ENCODE data around the gene CXorf58. TPM values are rescaled to one million over a fixed set of nuclear protein-coding genes. Genes with fewer than 3 reads are reported as not detected.
"Not testable (repeated sequence)": the region's sequence is repeated elsewhere in the genome, so short reads cannot be mapped to it uniquely, and the experiment has no call there.

Gene CXorf58
- total and polyA plus RNA-seq, 2 donors (not counting 1 experiment from before 2014, with no cell fraction given) = 0.07 TPM; not detected in 1

DNA sequence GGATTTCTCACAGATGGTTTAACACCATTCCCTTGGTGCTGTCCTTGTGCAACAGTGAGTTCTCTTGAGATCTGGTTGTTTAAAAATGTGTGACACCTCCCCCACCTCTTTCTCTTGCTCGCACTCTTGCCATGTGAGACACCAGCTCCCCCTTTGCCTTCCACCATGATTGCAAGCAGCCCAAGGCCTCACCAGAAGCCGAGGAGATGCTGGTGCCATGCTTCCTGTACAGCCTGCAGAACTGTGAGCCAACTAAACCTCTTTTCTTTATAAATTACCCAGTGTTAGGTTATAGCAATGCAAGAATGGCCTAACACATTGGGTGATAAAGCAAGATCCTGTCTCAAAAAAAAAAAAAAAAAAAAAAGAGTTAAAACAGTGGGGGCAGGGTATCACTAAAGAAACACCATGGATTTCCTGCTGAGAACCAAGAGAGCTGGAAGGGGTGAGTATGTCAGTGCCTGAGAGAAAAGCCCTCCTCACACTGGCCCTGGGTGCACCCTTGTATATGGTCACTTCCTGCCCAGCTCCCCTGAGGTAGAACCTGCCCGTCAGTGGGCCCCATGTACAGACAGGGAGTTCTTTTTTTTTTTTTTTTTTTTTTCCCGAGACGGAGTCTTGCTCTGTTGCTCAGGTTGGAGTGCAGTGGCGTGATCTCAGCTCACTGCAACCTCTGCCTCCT, 46.5 kb upstream of the CXorf58 start:
- no peaks in the 10 kb centered on the region for H3K4me1 Mint-ChIP-seq
- Histone ChIP-seq H3K27me3 (replicated peaks in 1 of 4; ENCODE audit: control extremely low read depth in 1 of 4, control insufficient read depth in 3 of 4, insufficient read depth in 4 of 4, low read length in 3 of 4) (no peaks in the 10 kb centered on the region), H2AFZ (ENCODE audit: insufficient read depth, low read depth, low read length, poor library complexity, severe bottlenecking) (no peak overlapping the region), H3K4me2 (replicated peaks; ENCODE audit: low read depth, low read length, poor library complexity, severe bottlenecking) (no peak overlapping the region), H3K9me3 (ENCODE audit: control extremely low read depth in 1 of 3, control insufficient read depth in 2 of 3, insufficient read depth in 1 of 3, low read length in 2 of 3) (no peaks in the 10 kb centered on the region), H3K4me1 (ENCODE audit: control insufficient read depth in 2 of 2, insufficient read depth in 2 of 2, low read length in 2 of 2) (no peaks in the 10 kb centered on the region), H4K20me1 (ENCODE audit: control insufficient read depth, insufficient read depth, low read length, poor library complexity, severe bottlenecking) (no peaks in the 10 kb centered on the region), H3K27ac (ENCODE audit: low read length in 2 of 2) (no peak overlapping the region), H3K79me2 (ENCODE audit: control insufficient read depth, insufficient read depth, low read length) (no peaks in the 10 kb centered on the region), H3K9ac (ENCODE audit: low read length) (no peak overlapping the region), H3K4me3 (ENCODE audit: control extremely low read depth in 1 of 5, extremely low read depth in 1 of 5, insufficient read depth in 1 of 5, low read depth in 2 of 5, low read length in 4 of 5) (no peak overlapping the region), H3K36me3 (replicated peaks in 1 of 2; ENCODE audit: control extremely low read depth in 1 of 2, control insufficient read depth in 1 of 2, extremely low read depth in 1 of 2, insufficient read depth in 2 of 2, low read length in 1 of 2) (no peaks in the 10 kb centered on the region)
- WGBS (ENCODE audit: insufficient coverage) = no CpG with 5 or more reads among the region's 6 CpGs
- no peaks in the 10 kb centered on the region for H3K27me3 Mint-ChIP-seq
- TF ChIP-seq, protein P1, sequence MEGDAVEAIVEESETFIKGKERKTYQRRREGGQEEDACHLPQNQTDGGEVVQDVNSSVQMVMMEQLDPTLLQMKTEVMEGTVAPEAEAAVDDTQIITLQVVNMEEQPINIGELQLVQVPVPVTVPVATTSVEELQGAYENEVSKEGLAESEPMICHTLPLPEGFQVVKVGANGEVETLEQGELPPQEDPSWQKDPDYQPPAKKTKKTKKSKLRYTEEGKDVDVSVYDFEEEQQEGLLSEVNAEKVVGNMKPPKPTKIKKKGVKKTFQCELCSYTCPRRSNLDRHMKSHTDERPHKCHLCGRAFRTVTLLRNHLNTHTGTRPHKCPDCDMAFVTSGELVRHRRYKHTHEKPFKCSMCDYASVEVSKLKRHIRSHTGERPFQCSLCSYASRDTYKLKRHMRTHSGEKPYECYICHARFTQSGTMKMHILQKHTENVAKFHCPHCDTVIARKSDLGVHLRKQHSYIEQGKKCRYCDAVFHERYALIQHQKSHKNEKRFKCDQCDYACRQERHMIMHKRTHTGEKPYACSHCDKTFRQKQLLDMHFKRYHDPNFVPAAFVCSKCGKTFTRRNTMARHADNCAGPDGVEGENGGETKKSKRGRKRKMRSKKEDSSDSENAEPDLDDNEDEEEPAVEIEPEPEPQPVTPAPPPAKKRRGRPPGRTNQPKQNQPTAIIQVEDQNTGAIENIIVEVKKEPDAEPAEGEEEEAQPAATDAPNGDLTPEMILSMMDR (IDR thresholded peaks at IDR 0.05) = no peak
- no peak for TF ChIP-seq EZH2 (IDR thresholded peaks at IDR 0.05; ENCODE audit: borderline replicate concordance, insufficient read depth, low read depth, low read length, poor library complexity, severe bottlenecking)
- no peaks in the 10 kb centered on the region for H3K9me3 Mint-ChIP-seq (ENCODE audit: insufficient read depth)
- no peak overlapping the region for H3K27ac Mint-ChIP-seq
- ATAC-seq (ENCODE audit: low read depth) (no peak), DNase-seq (no peak)
- intact Hi-C loops (cut with micrococcal nuclease) = no loop called here
- CTCF ChIA-PET = interaction anchor here (1.1 kb wide), 1 partner anchor 41 kb away, joined by 3 read pairs; no protein-coding TSS in a partner anchor
- POLR2A ChIA-PET = no interaction called here
- H3K4me3 Mint-ChIP-seq = no peak overlapping the region

DNA sequence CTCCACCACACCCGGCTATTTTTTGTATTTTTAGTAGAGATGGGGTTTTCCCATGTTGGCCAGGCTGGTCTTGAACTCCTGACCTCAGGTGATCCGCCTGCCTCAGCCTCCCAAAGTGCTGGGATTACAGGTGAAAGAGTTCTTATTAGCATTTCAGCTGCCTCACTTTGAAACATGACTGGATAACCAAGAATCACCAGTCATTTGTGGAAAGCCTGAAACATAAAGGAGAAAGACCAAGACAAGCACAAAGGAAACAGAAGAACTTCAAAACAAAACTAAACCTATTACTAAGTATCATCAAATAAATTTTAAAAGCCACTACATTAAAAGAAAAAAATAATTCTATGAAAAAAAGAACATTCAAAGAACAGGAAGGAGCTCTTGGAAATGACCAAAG, 45.9 kb upstream of the CXorf58 start:
- H3K9me3 ChIP-seq (ENCODE audit: control extremely low read depth in 1 of 3, control insufficient read depth in 2 of 3, insufficient read depth in 1 of 3, low read length in 2 of 3); POLR2A ChIA-PET; DNase-seq; H4K20me1 ChIP-seq (ENCODE audit: control insufficient read depth, insufficient read depth, low read length, poor library complexity, severe bottlenecking); H3K4me1 Mint-ChIP-seq; H3K79me2 ChIP-seq (ENCODE audit: control insufficient read depth, insufficient read depth, low read length); H3K36me3 ChIP-seq (replicated peaks in 1 of 2; ENCODE audit: control extremely low read depth in 1 of 2, control insufficient read depth in 1 of 2, extremely low read depth in 1 of 2, insufficient read depth in 2 of 2, low read length in 1 of 2); H3K27me3 ChIP-seq (replicated peaks in 1 of 4; ENCODE audit: control extremely low read depth in 1 of 4, control insufficient read depth in 3 of 4, insufficient read depth in 4 of 4, low read length in 3 of 4); H3K4me3 ChIP-seq (ENCODE audit: control extremely low read depth in 1 of 5, extremely low read depth in 1 of 5, insufficient read depth in 1 of 5, low read depth in 2 of 5, low read length in 4 of 5); H3K27ac Mint-ChIP-seq; H3K4me1 ChIP-seq (ENCODE audit: control insufficient read depth in 2 of 2, insufficient read depth in 2 of 2, low read length in 2 of 2); H3K4me2 ChIP-seq (replicated peaks; ENCODE audit: low read depth, low read length, poor library complexity, severe bottlenecking); intact Hi-C loops (cut with micrococcal nuclease); H3K4me3 Mint-ChIP-seq; H3K9me3 Mint-ChIP-seq (ENCODE audit: insufficient read depth); H2AFZ ChIP-seq (ENCODE audit: insufficient read depth, low read depth, low read length, poor library complexity, severe bottlenecking); ATAC-seq (ENCODE audit: low read depth); H3K9ac ChIP-seq (ENCODE audit: low read length); H3K27ac ChIP-seq (ENCODE audit: low read length in 2 of 2); H3K27me3 Mint-ChIP-seq: not testable (repeated sequence)
- no CpG with 5 or more reads among the region's 2 CpGs for WGBS (ENCODE audit: insufficient coverage)
- CTCF ChIA-PET = interaction anchor here (1.1 kb wide), 1 partner anchor 40 kb away, joined by 3 read pairs; no protein-coding TSS in a partner anchor
